ENCODE measurements around the gene SERINC3.

Gene SERINC3

GRCh38 chr20:44543358-44543757 is 21.5 kb upstream of the SERINC3 start:
- DNase-seq (ENCODE audit: low read depth in 1 of 2, low spot score in 1 of 2), result no peak
- H3K27ac ChIP-seq (replicated peaks), result peak overlapping the region; percentile 22; the same call in 1 of the 2 replicates
- H3K4me3 ChIP-seq (replicated peaks; ENCODE audit: insufficient read depth, low read length), result no peak overlapping the region
- TF ChIP-seq CTCF (IDR thresholded peaks at IDR 0.05; ENCODE audit: insufficient read depth, low read length), result no peak
- TF ChIP-seq REST (IDR thresholded peaks at IDR 0.05; ENCODE audit: insufficient replicate concordance, low read depth), result no peak
- no peak for TF ChIP-seq SPI1 (IDR thresholded peaks at IDR 0.05; ENCODE audit: borderline replicate concordance, low read depth)
- no peak for TF ChIP-seq GABPA (IDR thresholded peaks at IDR 0.05; ENCODE audit: low read depth)
- no peak for TF ChIP-seq POLR2AphosphoS5 (IDR thresholded peaks at IDR 0.05; ENCODE audit: low read depth)
- no peaks in the 10 kb centered on the region for H3K27me3 ChIP-seq (ENCODE audit: insufficient read depth, poor library complexity, severe bottlenecking)

- Histone ChIP-seq H3K27me3 (ENCODE audit: insufficient read depth, poor library complexity, severe bottlenecking) (no peaks in the 10 kb centered on the region), H3K4me3 (replicated peaks; ENCODE audit: insufficient read depth, low read length) (no peak overlapping the region), H3K27ac (replicated peaks) (peak overlapping the region; percentile 22; the same call in 1 of the 2 replicates)
- TF ChIP-seq POLR2AphosphoS5 (IDR thresholded peaks at IDR 0.05; ENCODE audit: low read depth) (no peak), REST (IDR thresholded peaks at IDR 0.05; ENCODE audit: insufficient replicate concordance, low read depth) (no peak), SPI1 (IDR thresholded peaks at IDR 0.05; ENCODE audit: borderline replicate concordance, low read depth) (peak; percentile 15; the same call in 1 of the 2 replicates), CTCF (IDR thresholded peaks at IDR 0.05; ENCODE audit: insufficient read depth, low read length) (no peak), GABPA (IDR thresholded peaks at IDR 0.05; ENCODE audit: low read depth) (no peak)
- peak in 1 of 2 experiments; percentile 36 for DNase-seq (ENCODE audit: low read depth in 1 of 2, low spot score in 1 of 2)
Observed at GRCh38 chr20:44542890-44543289, 21.0 kb upstream of the SERINC3 start.

DNA sequence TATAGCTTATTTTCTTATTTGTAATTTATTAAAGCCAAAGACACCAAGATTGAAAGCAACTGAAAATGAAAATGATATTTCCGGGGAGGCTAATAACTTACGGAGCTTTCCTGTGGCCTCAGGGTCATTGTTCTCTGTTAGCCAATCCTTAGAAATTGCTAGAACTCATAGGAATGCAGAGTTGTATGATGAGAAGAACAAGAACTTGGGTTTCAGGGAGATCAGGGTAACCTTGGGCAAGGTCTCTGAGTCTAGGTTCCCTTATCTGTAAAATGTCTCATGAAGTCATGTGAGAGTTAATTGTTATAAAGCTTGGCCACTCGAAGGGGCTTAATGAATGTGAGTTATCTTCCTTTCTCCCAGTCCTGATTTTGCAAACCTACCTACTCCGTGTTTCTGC is 20.1 kb upstream of the SERINC3 start:
- TF ChIP-seq POLR2AphosphoS5 (IDR thresholded peaks at IDR 0.05; ENCODE audit: low read depth), result no peak
- TF ChIP-seq CTCF (IDR thresholded peaks at IDR 0.05; ENCODE audit: insufficient read depth, low read length), result no peak
- TF ChIP-seq SPI1 (IDR thresholded peaks at IDR 0.05; ENCODE audit: borderline replicate concordance, low read depth), result no peak
- TF ChIP-seq REST (IDR thresholded peaks at IDR 0.05; ENCODE audit: insufficient replicate concordance, low read depth), result no peak
- TF ChIP-seq GABPA (IDR thresholded peaks at IDR 0.05; ENCODE audit: low read depth), result no peak
- DNase-seq (ENCODE audit: low read depth in 1 of 2, low spot score in 1 of 2), result no peak
- H3K27ac ChIP-seq (replicated peaks), result no peak overlapping the region

More for the DNA sequence above, 20.1 kb upstream of the SERINC3 start:
- H3K4me3 ChIP-seq (replicated peaks; ENCODE audit: insufficient read depth, low read length), result no peak overlapping the region
- H3K27me3 ChIP-seq (ENCODE audit: insufficient read depth, poor library complexity, severe bottlenecking), result no peaks in the 10 kb centered on the region
